Spleen (tissue), 11 donors: ENCODE measurements around the gene IP6K3. TPM values are rescaled to one million over a fixed set of nuclear protein-coding genes. Genes with fewer than 3 reads are reported as not detected.

Experiments used
- DNase-seq: peaks from one replicate; pipeline ENCODE4 v3.0.0-alpha.2; 2020
- H3K27ac ChIP-seq, 8 donors: fragments of 200-600 bp; sonication (generic) in 7 of 8; 1 replicate in 4 of 8; 2 replicates in 4 of 8; pipeline versions ENCODE4 v1.5.0 to v1.8.0; 2016 to 2021; ENCODE audit warnings: inconsistent platforms in 4 of 8, mild to moderate bottlenecking in 4 of 8, moderate library complexity in 1 of 8
- H3K27me3 ChIP-seq, 7 donors: fragments of 200-600 bp; sonication (generic) in 6 of 7; replicated peaks in 1 of 7; 1 replicate in 4 of 7; 2 replicates in 3 of 7; pipeline versions ENCODE4 v1.5.0 to v1.8.0; 2016 to 2021; ENCODE audit warnings: inconsistent platforms in 3 of 7, mild to moderate bottlenecking in 1 of 7
- H3K36me3 ChIP-seq, 6 donors: fragments of 200-600 bp; sonication (generic) in 5 of 6; 1 replicate in 4 of 6; 2 replicates in 2 of 6; pipeline versions ENCODE4 v1.5.0 to v1.8.0; 2016 to 2021; ENCODE audit warnings: inconsistent platforms in 2 of 6
- H3K4me1 ChIP-seq, 6 donors: fragments of 200-600 bp; sonication (generic) in 5 of 6; 1 replicate in 3 of 6; 2 replicates in 3 of 6; pipeline versions ENCODE4 v1.5.0 to v1.8.0; 2016 to 2021; ENCODE audit warnings: inconsistent platforms in 3 of 6
- H3K4me3 ChIP-seq, 8 donors: fragments of 200-600 bp; sonication (generic) in 7 of 8; 1 replicate in 4 of 8; 2 replicates in 4 of 8; pipeline versions ENCODE4 v1.5.0 to v1.8.0; 2016 to 2021; ENCODE audit warnings: inconsistent platforms in 4 of 8, mild to moderate bottlenecking in 4 of 8, moderate library complexity in 2 of 8
- H3K9me3 ChIP-seq, 8 donors: fragments of 200-600 bp; sonication (generic) in 7 of 8; 1 replicate in 4 of 8; 2 replicates in 4 of 8; pipeline versions ENCODE4 v1.5.0 to v1.8.0; 2016 to 2021; ENCODE audit warnings: inconsistent platforms in 4 of 8
- CTCF ChIP-seq, 11 experiments: fragments of 200-600 bp in 7 of 11; fragments of 450-650 bp in 4 of 11; sonication (generic) in 4 of 11; IDR thresholded peaks in 8 of 11; conservative IDR thresholded peaks in 3 of 11; 1 replicate in 7 of 11; 2 replicates in 4 of 11; pipeline versions ENCODE4 v1.4.0 to v1.8.0; 2016 to 2021; ENCODE audit warnings: antibody characterized with exemption in 11 of 11, inconsistent platforms in 4 of 11, mild to moderate bottlenecking in 1 of 11
- POLR2A ChIP-seq, 3 donors: fragments of 450-650 bp; IDR thresholded peaks; one replicate each; pipeline ENCODE4 v1.5.1; 2017; ENCODE audit warnings: antibody characterized with exemption in 3 of 3, mild to moderate bottlenecking in 1 of 3
- POLR2AphosphoS5 ChIP-seq, 3 donors: sonication (generic); formaldehyde crosslinking; IDR thresholded peaks; one replicate each; pipeline ENCODE4 v1.5.1; 2017; ENCODE audit warnings: antibody characterized with exemption in 3 of 3
- WGBS, 5 donors: extraction: QIAGEN DNeasy Blood & Tissue Kit in 3 of 5; methylation state at CpG; one replicate each; pipeline versions ENCODE4 v1.1.5 to v1.1.7; 2013 to 2018; 5-methylcytosine and 5-hydroxymethylcytosine counted together
- intact Hi-C: fragments of 100-400 bp; cut with DNase I; formaldehyde crosslinking; loops from one replicate; pipeline ENCODE4 v1.15.0; 2023; ENCODE audit warnings: low total_unique reads
- polyA plus RNA-seq, 3 donors: library from polyadenylated mRNA; stranded (reverse); fragments of 200-250 nt; gene quantifications; one replicate each; pipeline ENCODE4 v1.2.1, GENCODE V29; 2013
- total RNA-seq, 7 donors: library from RNA; depleted of rRNA in 3 of 7; stranded (reverse); fragments of >200 nt in 3 of 7; fragmentation: NEBNext Ultra II Directional in 4 of 7; extraction: Animal tissue kit (Norgen Biotek cat#: 25700) in 4 of 7; gene quantifications; one replicate each; pipeline versions ENCODE4 v1.1.0 to v1.2.1, GENCODE V29; 2016 to 2021
- donor health status: healthy with polysubstance abuse.
- donor health status: DM: no; HTN: no; CAD: no; lungs with moderate emphysema.
- donor health status: DM: no; HTN: no; CAD: no.
- donor health status: Bipolar disorder and iron deficiency.
- donor health status: healthy.
- donor health status: DM: no; HTN: no; CAD: no.
- donor health status: DM: yes; HTN: yes; CAD: no.

IP6K3 gene
- total and polyA plus RNA-seq, 10 donors: 0.30 to 5.8 (median 2.2) TPM

GRCh38 chr6:33787954-33788693 lies 41.4 kb upstream of the IP6K3 start:
- intact Hi-C loops: no loop called here
- H3K27me3 ChIP-seq: no peaks in the 10 kb centered on the region
- TF ChIP-seq POLR2AphosphoS5 (IDR thresholded peaks at IDR 0.05) (peak; percentile 87 to 94 (median 87)), CTCF (IDR thresholded peaks at IDR 0.05 in 8 of 11, conservative IDR thresholded peaks at IDR 0.05 in 3 of 11) (peak in 1 of 11 experiments; percentile 5), POLR2A (IDR thresholded peaks at IDR 0.05) (no peak)
- peaks cover 3 to 41% (median 17%) of the 10 kb centered on the region in 6 donors for H3K36me3 ChIP-seq
- peaks cover 39 to 57% (median 47%) of the 10 kb centered on the region in 6 donors for H3K4me1 ChIP-seq
- WGBS, 5 donors: 0 to 1% (median 0%) methylated on average over 15 to 53 of the region's 53 CpGs
- no peaks in the 10 kb centered on the region for H3K9me3 ChIP-seq
- peak overlapping the region; percentile 90 to 100 (median 99) for H3K27ac ChIP-seq
- DNase-seq: peak; percentile 94
- peak overlapping the region; percentile 65 to 98 (median 92) for H3K4me3 ChIP-seq

GRCh38 chr6:33787346-33787953 lies 40.7 kb upstream of the IP6K3 start:
- Histone ChIP-seq H3K36me3 (peaks cover 3 to 48% (median 23%) of the 10 kb centered on the region in 6 donors), H3K4me1 (peaks cover 39 to 57% (median 47%) of the 10 kb centered on the region in 6 donors), H3K9me3 (no peaks in the 10 kb centered on the region), H3K4me3 (peak overlapping the region; percentile 65 to 98 (median 92)), H3K27ac (peak overlapping the region; percentile 90 to 100 (median 99)), H3K27me3 (no peaks in the 10 kb centered on the region)
- WGBS, 5 donors: 34 to 69% (median 55%) methylated on average over 7 of the region's 7 CpGs
- DNase-seq: no peak
- intact Hi-C loops: no loop called here
- no peak for TF ChIP-seq CTCF (IDR thresholded peaks at IDR 0.05 in 8 of 11, conservative IDR thresholded peaks at IDR 0.05 in 3 of 11)
- TF ChIP-seq POLR2A (IDR thresholded peaks at IDR 0.05): no peak

GRCh38 chr6:33786736-33787135 lies 40.0 kb upstream of the IP6K3 start:
- Histone ChIP-seq H3K27me3 (no peaks in the 10 kb centered on the region), H3K4me1 (peaks cover 39 to 59% (median 48%) of the 10 kb centered on the region in 6 donors), H3K36me3 (peaks cover 3 to 55% (median 30%) of the 10 kb centered on the region in 6 donors), H3K27ac (peak overlapping the region; percentile 90 to 100 (median 99)), H3K9me3 (no peaks in the 10 kb centered on the region), H3K4me3 (peak overlapping the region in 3 of 8 donors; percentile 86 to 95 (median 95))
- no peak for DNase-seq
- TF ChIP-seq POLR2AphosphoS5 (IDR thresholded peaks at IDR 0.05) (no peak), CTCF (IDR thresholded peaks at IDR 0.05 in 8 of 11, conservative IDR thresholded peaks at IDR 0.05 in 3 of 11) (no peak), POLR2A (IDR thresholded peaks at IDR 0.05) (no peak)
- intact Hi-C loops: no loop called here
- 77 to 93% (median 85%) methylated on average over 3 of the region's 3 CpGs for WGBS, 5 donors

- TF ChIP-seq CTCF (IDR thresholded peaks at IDR 0.05 in 8 of 11, conservative IDR thresholded peaks at IDR 0.05 in 3 of 11) (no peak), POLR2A (IDR thresholded peaks at IDR 0.05) (no peak), POLR2AphosphoS5 (IDR thresholded peaks at IDR 0.05) (no peak)
- peaks cover 39 to 69% (median 50%) of the 10 kb centered on the region in 6 donors for H3K4me1 ChIP-seq
- intact Hi-C loops: no loop called here
- H3K4me3 ChIP-seq: peak overlapping the region in 1 of 8 donors; percentile 95
- no peak for DNase-seq
- no peaks in the 10 kb centered on the region for H3K27me3 ChIP-seq
- peaks cover 3 to 64% (median 40%) of the 10 kb centered on the region in 6 donors for H3K36me3 ChIP-seq
- no peaks in the 10 kb centered on the region for H3K9me3 ChIP-seq
- 59 to 68% (median 64%) methylated on average over 3 of the region's 3 CpGs for WGBS, 5 donors
- H3K27ac ChIP-seq: peak overlapping the region in 5 of 8 donors; percentile 97 to 100 (median 99)
Measured at GRCh38 chr6:33785778-33786177, 39.1 kb upstream of the IP6K3 start.
